Measurements from ENCODE around the gene TXNIP.

Gene TXNIP

GRCh38 chr1:145983960-145984830 is 12.2 kb downstream of the TXNIP start:
- no peak for DNase-seq

- DNase-seq, result no peak
Measured at GRCh38 chr1:145983206-145983675, 13.1 kb downstream of the TXNIP start.

GRCh38 chr1:145982010-145982723 is 14.2 kb downstream of the TXNIP start:
- no peak for DNase-seq

- no peak for DNase-seq
Measured at GRCh38 chr1:145980457-145980994, 15.9 kb downstream of the TXNIP start.

- DNase-seq, result no peak
Measured at GRCh38 chr1:145979746-145980456, 16.5 kb downstream of the TXNIP start.

GRCh38 chr1:145978854-145979745 is 17.3 kb downstream of the TXNIP start:
- DNase-seq, result peak; percentile 96

- DNase-seq, result no peak
Measured at GRCh38 chr1:145978471-145978853, 17.9 kb downstream of the TXNIP start.

GRCh38 chr1:145977486-145978470 is 18.6 kb downstream of the TXNIP start:
- DNase-seq, result peak; percentile 75

- DNase-seq, result no peak
Measured at GRCh38 chr1:145977016-145977415, 19.4 kb downstream of the TXNIP start.

GRCh38 chr1:145975216-145975615 is 21.2 kb downstream of the TXNIP start:
- DNase-seq, result no peak

- DNase-seq, result no peak
Measured at GRCh38 chr1:145974721-145975120, 21.7 kb downstream of the TXNIP start.

- DNase-seq, result no peak
Measured at GRCh38 chr1:145972580-145972979, 23.8 kb downstream of the TXNIP start.

- DNase-seq, result no peak
Measured at GRCh38 chr1:145967288-145967687, 29.1 kb downstream of the TXNIP start.

- DNase-seq, result no peak
Measured at GRCh38 chr1:145965119-145965744, 31.1 kb downstream of the TXNIP start.

GRCh38 chr1:145964328-145965118 is 31.9 kb downstream of the TXNIP start, which contains the start of the genes ANKRD34A and POLR3GL:
Gene ANKRD34A (minus strand): TSS chr1:145964575. CDS start chr1:145961759, 2,816 bp downstream.
Gene POLR3GL (plus strand): TSS chr1:145964690. CDS start chr1:145974866, 10,176 bp downstream.
- peak; percentile 83 for DNase-seq

GRCh38 chr1:145963265-145964019 is 32.9 kb downstream of the TXNIP start:
- no peak for DNase-seq

- no peak for DNase-seq
Measured at GRCh38 chr1:145962157-145963102, 33.9 kb downstream of the TXNIP start.

Measured in NCI-H1436 (cell line).